ENCODE measurements around the gene NCK1. TPM values are rescaled to one million over a fixed set of nuclear protein-coding genes. Genes with fewer than 3 reads are reported as not detected.

The NCK1 gene
- polyA plus RNA-seq, 2 of the 4 experiments (the other 2 are of a cell fraction): 30.2 to 60.8 TPM

- no peak for TF ChIP-seq E2F6 (IDR thresholded peaks at IDR 0.05; ENCODE audit: borderline replicate concordance, low read depth)
- no peak for TF ChIP-seq HEYL (CRISPR knock-in tag; IDR thresholded peaks at IDR 0.05)
- TF ChIP-seq RARB (CRISPR knock-in tag; IDR thresholded peaks at IDR 0.05): no peak
- TF ChIP-seq ZSCAN20 (CRISPR knock-in tag; IDR thresholded peaks at IDR 0.05): no peak
- no peak for TF ChIP-seq USF2 (IDR thresholded peaks at IDR 0.05)
- no peak for TF ChIP-seq ZC3H11A (IDR thresholded peaks at IDR 0.05)
- no peak for TF ChIP-seq ELK1 (IDR thresholded peaks at IDR 0.05; ENCODE audit: low read depth, low read length)
- no peak for TF ChIP-seq PHF8 (IDR thresholded peaks at IDR 0.05; ENCODE audit: borderline replicate concordance, low read depth)
- no peak for TF ChIP-seq RFX5 (IDR thresholded peaks at IDR 0.05)
- no peak for TF ChIP-seq POLR2A (IDR thresholded peaks at IDR 0.05; ENCODE audit: low read length)
- no peak for TF ChIP-seq NPAS2 (CRISPR knock-in tag; IDR thresholded peaks at IDR 0.05; ENCODE audit: borderline replicate concordance)
- FAIRE-seq: no peak
- CTCF ChIA-PET: no interaction called here
Observed at GRCh38 chr3:136956971-136957370, 95.0 kb downstream of the NCK1 start.

GRCh38 chr3:136957751-136958288 lies 95.8 kb downstream of the NCK1 start, which contains the start of gene IL20RB:
Gene IL20RB (plus strand): TSS chr3:136957983. CDS start chr3:136958114, 131 bp downstream.
- Histone ChIP-seq H3K9me3 (no peaks in the 10 kb centered on the region), H3K4me2 (peak within 1 kb of the TSS; percentile 60), H3K4me3 (no peak within 1 kb of the TSS), H3K4me1 (peaks cover 79% of the 10 kb centered on the region), H3K27ac (peak within 1 kb of the TSS; percentile 76 to 84)
- FAIRE-seq (no peak), ATAC-seq (peak in 1 of 2 experiments; percentile 52; a peak in 1 of 6 replicates), DNase-seq (ENCODE audit: low read depth in 1 of 2, low spot score in 1 of 2) (peak in 1 of 2 experiments; percentile 14)
- TF ChIP-seq EHF (CRISPR knock-in tag; IDR thresholded peaks at IDR 0.05) (no peak), HDAC2 (IDR thresholded peaks at IDR 0.05) (no peak), NPAS2 (CRISPR knock-in tag; IDR thresholded peaks at IDR 0.05; ENCODE audit: borderline replicate concordance) (no peak), ELK1 (IDR thresholded peaks at IDR 0.05; ENCODE audit: low read depth, low read length) (no peak), RFX5 (IDR thresholded peaks at IDR 0.05) (no peak), SMC3 (IDR thresholded peaks at IDR 0.05) (no peak)
- ChIA-PET CTCF (interaction anchor here (1.0 kb wide), 1 partner anchor 45 kb away, joined by 3 read pairs; no protein-coding TSS in a partner anchor), POLR2A (interaction anchor here (0.7 to 1.1 kb wide), 2 partner anchors 96 to 567 kb away, joined by 3 to 6 read pairs; partner anchors contain the start of gene NCK1)
- 84% methylated on average over 7 of the region's 7 CpGs for WGBS (ENCODE audit: missing lambda C conversion rate)

More at GRCh38 chr3:136956971-136957370, 95.0 kb downstream of the NCK1 start:
- no peak overlapping the region for H3K4me3 ChIP-seq
- H3K4me2 ChIP-seq: peak overlapping the region; percentile 60
- no peaks in the 10 kb centered on the region for H3K9me3 ChIP-seq
- POLR2A ChIA-PET: interaction anchor here (0.7 to 1.1 kb wide), 2 partner anchors 95 to 566 kb away, joined by 3 to 6 read pairs; partner anchors contain the start of gene NCK1
- peak overlapping the region; percentile 76 to 84 for H3K27ac ChIP-seq
- DNase-seq (ENCODE audit: low read depth in 1 of 2, low spot score in 1 of 2) (no peak), ATAC-seq (no peak)
- WGBS (ENCODE audit: missing lambda C conversion rate): 90% methylated on average over 2 of the region's 2 CpGs
- peaks cover 77% of the 10 kb centered on the region for H3K4me1 ChIP-seq

- ChIA-PET CTCF (interaction anchor here (1.3 to 2.6 kb wide), 2 partner anchors 8 to 55 kb away, joined by 3 to 10 read pairs; no protein-coding TSS in a partner anchor), POLR2A (no interaction called here)
- Histone ChIP-seq H3K4me2 (peak overlapping the region; percentile 50; the same call in 1 of the 3 replicates), H3K9me3 (no peaks in the 10 kb centered on the region), H3K4me3 (no peak overlapping the region), H3K27ac (peak overlapping the region; percentile 76 to 84; a peak in 5 of 6 replicates), H3K4me1 (peaks cover 80% of the 10 kb centered on the region)
- 51% methylated on average over 2 of the region's 2 CpGs for WGBS (ENCODE audit: missing lambda C conversion rate)
- FAIRE-seq (no peak), DNase-seq (ENCODE audit: low read depth in 1 of 2, low spot score in 1 of 2) (no peak), ATAC-seq (no peak)
- TF ChIP-seq HOXA7 (CRISPR knock-in tag; IDR thresholded peaks at IDR 0.05) (no peak), NR3C1 (IDR thresholded peaks at IDR 0.05) (no peak), EHF (CRISPR knock-in tag; IDR thresholded peaks at IDR 0.05) (no peak), MAZ (IDR thresholded peaks at IDR 0.05; ENCODE audit: borderline replicate concordance, low read depth, low read length) (no peak), JUN (IDR thresholded peaks at IDR 0.05) (no peak), ESRRA (IDR thresholded peaks at IDR 0.05; ENCODE audit: borderline replicate concordance, low read length) (no peak), CEBPB (IDR thresholded peaks at IDR 0.05) (no peak), NFE2L2 (conservative IDR thresholded peaks at IDR 0.05; ENCODE audit: low read length) (no peak), ZFP36 (IDR thresholded peaks at IDR 0.05; ENCODE audit: borderline replicate concordance, partially characterized antibody) (no peak)
Observed at GRCh38 chr3:136958939-136959338, 96.9 kb downstream of the NCK1 start.

Measured in A549 (cell line).